Mucosa of descending colon (tissue), 3 donors: ENCODE data around the gene TMX2. TPM values are rescaled to one million over a fixed set of nuclear protein-coding genes. Genes with fewer than 3 reads are reported as not detected.
A peak's percentile ranks its signal among the peaks of the same experiment; 100 is the strongest.

Source experiments
- ATAC-seq: fragments of 200-7000 bp; cut with Tn5 transposase; one replicate; pipeline ENCODE4 v1.9.1; 2020; ENCODE audit warnings: mild to moderate bottlenecking, moderate library complexity
- DNase-seq, 3 donors: peaks; one replicate each; pipeline ENCODE4 v3.0.0-alpha.2; 2020
- H3K36me3 ChIP-seq: fragments of 200-600 bp; one replicate; pipeline ENCODE4 v1.8.0; 2021; ENCODE audit warnings: low read depth, mild to moderate bottlenecking
- H3K4me1 ChIP-seq: fragments of 200-600 bp; one replicate; pipeline ENCODE4 v1.8.0; 2021; ENCODE audit warnings: low read depth, mild to moderate bottlenecking
- H3K4me3 ChIP-seq: fragments of 200-600 bp; one replicate; pipeline ENCODE4 v1.8.0; 2021; ENCODE audit warnings: mild to moderate bottlenecking
- H3K9me3 ChIP-seq: fragments of 200-600 bp; one replicate; pipeline ENCODE4 v1.8.0; 2021; ENCODE audit warnings: mild to moderate bottlenecking
- CTCF ChIP-seq: fragments of 200-600 bp; IDR thresholded peaks from one replicate; pipeline ENCODE4 v1.8.0; 2022; ENCODE audit warnings: antibody characterized with exemption, mild to moderate bottlenecking
- intact Hi-C, 2 donors: fragments of 100-400 bp; cut with DNase I in 1 of 2; cut with micrococcal nuclease in 1 of 2; formaldehyde crosslinking; loops; one replicate each; pipeline versions ENCODE4 v1.11.0 to v1.11.1; 2022; cut with DNase I, micrococcal nuclease
- total RNA-seq, 3 donors: library from RNA; stranded (reverse); fragmentation: NEBNext Ultra II Directional in 2 of 3; extraction: Animal tissue kit (Norgen Biotek cat#: 25700) in 2 of 3; gene quantifications; one replicate each; pipeline versions ENCODE4 v1.2.1 to v1.2.4, GENCODE V29; 2021 to 2023
- donor health status: DM: no; HTN: no; CAD: no; lungs with moderate emphysema.
- donor health status: DM: no; HTN: no; CAD: no.
- donor health status: DM: no; HTN: yes; CAD: no.

The TMX2 gene
- total RNA-seq, 3 donors from 2014 or later: 83.6 to 119 (median 113) TPM

GRCh38 chr11:57667736-57668433, 44.5 kb upstream of the TMX2 start, which contains the start of gene ZDHHC5:
TSS of gene ZDHHC5 (plus strand) at chr11:57668114. CDS start at chr11:57673091, 4,977 bp downstream.
- ATAC-seq (peak; percentile 91), DNase-seq (peak; percentile 99 to 100 (median 100))
- intact Hi-C loops: no loop called here
- Histone ChIP-seq H3K9me3 (no peaks in the 10 kb centered on the region), H3K4me1 (peaks cover 11% of the 10 kb centered on the region), H3K36me3 (no peaks in the 10 kb centered on the region), H3K4me3 (peak within 1 kb of the TSS; percentile 93)
- TF ChIP-seq CTCF: peak; percentile 37

GRCh38 chr11:57668434-57668782, 44.0 kb upstream of the TMX2 start:
- H3K4me1 ChIP-seq: peaks cover 11% of the 10 kb centered on the region
- no peak for TF ChIP-seq CTCF
- ATAC-seq (peak; percentile 13), DNase-seq (no peak)
- no peaks in the 10 kb centered on the region for H3K9me3 ChIP-seq
- H3K4me3 ChIP-seq: peak overlapping the region; percentile 93
- intact Hi-C loops: no loop called here
- H3K36me3 ChIP-seq: no peaks in the 10 kb centered on the region

- ATAC-seq (no peak), DNase-seq (no peak)
- peaks cover 9% of the 10 kb centered on the region for H3K4me1 ChIP-seq
- intact Hi-C loops: no loop called here
- TF ChIP-seq CTCF: no peak
- H3K9me3 ChIP-seq: no peaks in the 10 kb centered on the region
- no peaks in the 10 kb centered on the region for H3K36me3 ChIP-seq
- no peak overlapping the region for H3K4me3 ChIP-seq
These were observed 38.1 kb upstream of the TMX2 start for GRCh38 chr11:57674251-57674650.

GRCh38 chr11:57675176-57675941, 37.0 kb upstream of the TMX2 start:
- no peak for ATAC-seq
- intact Hi-C loops: no loop called here
- H3K9me3 ChIP-seq: no peaks in the 10 kb centered on the region
- no peak for DNase-seq
- H3K4me1 ChIP-seq: peaks cover 9% of the 10 kb centered on the region
- TF ChIP-seq CTCF: no peak
- no peaks in the 10 kb centered on the region for H3K36me3 ChIP-seq
- H3K4me3 ChIP-seq: no peak overlapping the region

GRCh38 chr11:57679396-57679795, 33.0 kb upstream of the TMX2 start:
- intact Hi-C loops: no loop called here
- peaks cover 14% of the 10 kb centered on the region for H3K36me3 ChIP-seq
- DNase-seq (no peak), ATAC-seq (peak; percentile 90)
- peaks cover 9% of the 10 kb centered on the region for H3K4me1 ChIP-seq
- TF ChIP-seq CTCF: no peak
- no peak overlapping the region for H3K4me3 ChIP-seq
- H3K9me3 ChIP-seq: no peaks in the 10 kb centered on the region
